NB4 (cell line): Measurements from ENCODE around the gene KCTD16.

Source experiments
- DNase-seq: peaks from one replicate; pipeline ENCODE4 v3.0.0; 2010; ENCODE audit warnings: low read depth
- H3K4me3 ChIP-seq: one replicate; pipeline ENCODE4 v1.5.1; 2011; ENCODE audit warnings: mild to moderate bottlenecking, low read depth, low read length, moderate library complexity
- CTCF ChIP-seq: IDR thresholded peaks from one replicate; pipeline ENCODE4 v1.5.1; 2012; ENCODE audit warnings: low read depth, low read length
- MAX ChIP-seq: IDR thresholded peaks from 2 replicates; pipeline ENCODE4 v1.6.1; 2011; ENCODE audit warnings: low read depth, low read length
- MYC ChIP-seq: IDR thresholded peaks from 2 replicates; pipeline ENCODE4 v1.6.1; 2011; ENCODE audit warnings: low read depth, low read length
- POLR2A ChIP-seq: IDR thresholded peaks from 2 replicates; pipeline ENCODE4 v1.6.1; 2011; ENCODE audit warnings: mild to moderate bottlenecking; ENCODE audit not compliant: insufficient read length; ENCODE audit errors: extremely low read depth

Gene KCTD16

GRCh38 chr5:144418719-144419118 lies 248.0 kb downstream of the KCTD16 start:
- TF ChIP-seq MYC (no peak), MAX (no peak), CTCF (no peak), POLR2A (no peak)
- no peak for DNase-seq
- H3K4me3 ChIP-seq = no peak overlapping the region

GRCh38 chr5:144421411-144421810 lies 250.7 kb downstream of the KCTD16 start:
- no peak for TF ChIP-seq CTCF
- TF ChIP-seq MAX = no peak
- TF ChIP-seq POLR2A = no peak
- TF ChIP-seq MYC = no peak
- no peak overlapping the region for H3K4me3 ChIP-seq
- no peak for DNase-seq

- no peak for TF ChIP-seq MAX
- no peak for TF ChIP-seq MYC
- TF ChIP-seq POLR2A = no peak
- TF ChIP-seq CTCF = no peak
- H3K4me3 ChIP-seq = no peak overlapping the region
- no peak for DNase-seq
Measured at GRCh38 chr5:144422018-144422727, 251.5 kb downstream of the KCTD16 start.

GRCh38 chr5:144427866-144428265 lies 257.2 kb downstream of the KCTD16 start:
- H3K4me3 ChIP-seq = no peak overlapping the region
- DNase-seq = no peak
- TF ChIP-seq CTCF = no peak
- no peak for TF ChIP-seq MAX
- TF ChIP-seq POLR2A = no peak
- no peak for TF ChIP-seq MYC

GRCh38 chr5:144428326-144428725 lies 257.7 kb downstream of the KCTD16 start:
- DNase-seq = no peak
- H3K4me3 ChIP-seq = no peak overlapping the region
- TF ChIP-seq CTCF = no peak
- TF ChIP-seq MAX = no peak
- TF ChIP-seq POLR2A = no peak
- TF ChIP-seq MYC = no peak

GRCh38 chr5:144429405-144429804 lies 258.7 kb downstream of the KCTD16 start:
- no peak for DNase-seq
- TF ChIP-seq CTCF (no peak), MYC (no peak), MAX (no peak), POLR2A (no peak)

More at GRCh38 chr5:144429405-144429804, 258.7 kb downstream of the KCTD16 start:
- H3K4me3 ChIP-seq = no peak overlapping the region
